AG04449 (cell line): ENCODE results near the gene SETD5.

Experiments
- CTCF ChIA-PET: fragments of 350-600 bp; formaldehyde crosslinking; extraction: SDS; loops from one replicate; lab custom pipeline; 2021; ENCODE audit warnings: antibody characterized with exemption; lab: Yijun Ruan, JAX
- POLR2A ChIA-PET: fragments of 400-600, 350-600 bp; formaldehyde crosslinking; extraction: SDS; loops from one replicate; lab custom pipeline; 2020; ENCODE audit warnings: antibody characterized with exemption, inconsistent platforms; lab: Yijun Ruan, JAX
- DNase-seq: peaks from one replicate; pipeline ENCODE4 v3.0.0-alpha.2; 2010; ENCODE audit warnings: low read depth, low spot score
- H3K4me3 ChIP-seq: 2 replicates; pipeline ENCODE4 v1.5.1; 2011; ENCODE audit warnings: low read depth, mild to moderate bottlenecking, control low read depth, low read length
- TF ChIP-seq, protein P1 (sequence below): IDR thresholded peaks from one replicate; pipeline ENCODE4 v1.5.1; 2011; ENCODE audit warnings: mild to moderate bottlenecking, moderate library complexity, low read length, control low read depth, inconsistent platforms; ENCODE audit not compliant: insufficient read depth; ENCODE audit errors: missing control alignments

Gene SETD5

DNA sequence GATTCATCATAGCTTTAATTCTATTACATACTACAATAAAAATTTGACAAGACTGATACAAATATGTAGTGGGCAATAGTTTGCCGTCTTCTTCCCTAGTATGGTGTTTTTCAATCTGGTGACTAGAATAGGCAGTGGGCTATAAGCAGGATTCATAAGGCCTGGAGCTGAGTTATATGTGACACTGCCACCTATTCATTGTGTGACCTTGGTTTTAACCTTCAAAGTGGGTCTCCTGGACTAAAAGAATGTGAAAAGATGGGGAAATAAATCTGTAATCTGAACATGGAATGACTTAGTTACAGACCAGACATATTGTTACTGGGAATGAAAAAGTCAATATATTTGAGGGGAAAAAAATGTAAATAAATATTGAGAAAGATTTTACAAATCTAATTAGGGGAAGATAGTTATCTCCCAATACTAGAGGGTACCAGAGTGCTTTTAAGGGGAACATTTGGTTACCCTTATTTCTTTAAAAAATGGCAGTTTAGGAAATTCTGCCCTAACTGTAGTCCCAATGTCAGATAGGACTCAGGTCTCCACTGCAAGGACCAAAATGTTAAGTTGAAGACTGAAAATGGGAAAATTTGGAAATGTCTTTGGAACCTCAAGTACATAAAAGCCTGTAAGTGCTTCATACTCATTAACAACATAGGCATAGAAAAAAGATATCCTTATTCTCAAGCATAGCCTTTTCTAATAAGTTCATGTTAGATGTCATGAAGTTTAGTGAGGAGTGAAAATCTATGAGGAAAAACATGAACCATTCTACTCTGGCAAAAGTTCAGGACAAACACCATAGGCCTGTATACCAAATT lies 10.7 kb upstream of the SETD5 start:
- no peak overlapping the region for H3K4me3 ChIP-seq
- no peak for DNase-seq
- TF ChIP-seq, protein P1, sequence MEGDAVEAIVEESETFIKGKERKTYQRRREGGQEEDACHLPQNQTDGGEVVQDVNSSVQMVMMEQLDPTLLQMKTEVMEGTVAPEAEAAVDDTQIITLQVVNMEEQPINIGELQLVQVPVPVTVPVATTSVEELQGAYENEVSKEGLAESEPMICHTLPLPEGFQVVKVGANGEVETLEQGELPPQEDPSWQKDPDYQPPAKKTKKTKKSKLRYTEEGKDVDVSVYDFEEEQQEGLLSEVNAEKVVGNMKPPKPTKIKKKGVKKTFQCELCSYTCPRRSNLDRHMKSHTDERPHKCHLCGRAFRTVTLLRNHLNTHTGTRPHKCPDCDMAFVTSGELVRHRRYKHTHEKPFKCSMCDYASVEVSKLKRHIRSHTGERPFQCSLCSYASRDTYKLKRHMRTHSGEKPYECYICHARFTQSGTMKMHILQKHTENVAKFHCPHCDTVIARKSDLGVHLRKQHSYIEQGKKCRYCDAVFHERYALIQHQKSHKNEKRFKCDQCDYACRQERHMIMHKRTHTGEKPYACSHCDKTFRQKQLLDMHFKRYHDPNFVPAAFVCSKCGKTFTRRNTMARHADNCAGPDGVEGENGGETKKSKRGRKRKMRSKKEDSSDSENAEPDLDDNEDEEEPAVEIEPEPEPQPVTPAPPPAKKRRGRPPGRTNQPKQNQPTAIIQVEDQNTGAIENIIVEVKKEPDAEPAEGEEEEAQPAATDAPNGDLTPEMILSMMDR = no peak
- POLR2A ChIA-PET = interaction anchor here (1.0 to 1.4 kb wide), 2 partner anchors 8 to 9 kb away, joined by 3 to 9 read pairs; no protein-coding TSS in a partner anchor
- CTCF ChIA-PET = interaction anchor here (0.9 kb wide), 1 partner anchor 33 kb away, joined by 3 read pairs; no protein-coding TSS in a partner anchor

DNA sequence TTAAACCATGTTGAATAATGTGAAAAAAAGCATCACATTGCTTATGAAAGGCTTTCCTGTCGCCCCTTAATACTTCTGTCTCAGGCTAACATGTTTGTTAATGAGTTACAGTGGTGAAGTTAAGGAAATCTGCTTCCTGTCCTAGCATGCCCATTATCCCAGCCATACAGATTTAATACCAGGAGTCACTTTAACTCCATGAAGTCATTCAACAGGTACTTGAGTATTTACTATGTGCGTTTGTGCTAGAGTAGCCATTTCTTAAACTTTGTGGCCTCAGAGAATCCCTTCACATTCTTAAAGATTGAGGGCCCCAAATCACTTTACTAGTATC lies 10.1 kb upstream of the SETD5 start:
- TF ChIP-seq, protein P1 = no peak
- ChIA-PET POLR2A (interaction anchor here (0.6 kb wide), 1 partner anchor 69 kb away, joined by 3 read pairs; no protein-coding TSS in a partner anchor), CTCF (no interaction called here)
- DNase-seq = no peak
- H3K4me3 ChIP-seq = no peak overlapping the region

- no peak for DNase-seq
- H3K4me3 ChIP-seq = no peak overlapping the region
- ChIA-PET POLR2A (interaction anchor here (0.7 kb wide), 1 partner anchor 307 kb away, joined by 4 read pairs; no protein-coding TSS in a partner anchor), CTCF (no interaction called here)
- TF ChIP-seq, protein P1 = no peak
These were observed 9.3 kb upstream of the SETD5 start for GRCh38 chr3:9388142-9388541.

- no peak for DNase-seq
- H3K4me3 ChIP-seq = no peak overlapping the region
- CTCF ChIA-PET = no interaction called here
- POLR2A ChIA-PET = interaction anchor here (0.7 kb wide), 1 partner anchor 307 kb away, joined by 4 read pairs; no protein-coding TSS in a partner anchor
- TF ChIP-seq, protein P1 = no peak
These were observed 8.7 kb upstream of the SETD5 start for GRCh38 chr3:9388562-9389272.

DNA sequence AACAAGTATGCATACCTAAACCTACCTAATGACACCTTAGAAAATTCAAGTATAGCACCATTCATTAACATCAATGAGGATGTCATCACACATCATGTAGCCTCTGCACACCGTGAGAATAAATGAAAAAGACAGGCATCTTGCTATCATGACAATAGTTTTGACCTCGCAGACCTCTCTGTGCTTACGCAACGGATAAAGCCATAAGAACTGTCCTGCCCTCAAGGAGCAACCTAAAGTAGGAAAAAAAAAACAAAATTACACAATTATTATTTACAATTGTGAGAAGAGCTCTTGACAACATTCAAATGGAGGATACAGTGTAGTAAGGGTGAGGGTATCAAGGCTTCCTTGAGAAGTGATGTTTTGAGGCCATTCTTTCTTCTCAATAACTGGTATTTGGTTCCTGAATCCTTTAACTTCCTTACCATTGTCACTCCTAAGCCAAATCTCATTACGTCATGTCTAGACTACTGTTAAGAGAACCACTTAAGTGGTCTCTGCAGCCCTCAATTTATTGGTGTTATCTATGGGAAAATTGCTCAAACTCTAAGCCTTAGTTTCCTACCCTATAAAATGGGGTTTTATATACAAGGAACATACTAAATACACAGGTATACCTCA lies 7.0 kb upstream of the SETD5 start:
- no peak for DNase-seq
- ChIA-PET CTCF (no interaction called here), POLR2A (no interaction called here)
- TF ChIP-seq, protein P1 = no peak
- H3K4me3 ChIP-seq = no peak overlapping the region

GRCh38 chr3:9392041-9392440 lies 5.4 kb upstream of the SETD5 start:
- ChIA-PET POLR2A (interaction anchor here (0.8 kb wide), 1 partner anchor 9 kb away, joined by 3 read pairs; no protein-coding TSS in a partner anchor), CTCF (no interaction called here)
- TF ChIP-seq, protein P1 = no peak
- no peak overlapping the region for H3K4me3 ChIP-seq
- DNase-seq = no peak
